ENCODE results near the gene MTREX.

GRCh38 chr5:55294935-55295334, 12.9 kb upstream of the MTREX start:
- no peak for TF ChIP-seq CTCF (IDR thresholded peaks at IDR 0.05)
- no peak for TF ChIP-seq POLR2A (IDR thresholded peaks at IDR 0.05)

Measured in adrenal gland (tissue), 5 donors.